ENCODE data around the gene PHLDB2.

Gene PHLDB2

GRCh38 chr3:111955876-111956275 lies 96.8 kb downstream of the PHLDB2 start:
- no peak overlapping the region for H2AFZ ChIP-seq (ENCODE audit: low read length)
- H2BK15ac ChIP-seq (ENCODE audit: low read length): no peak overlapping the region
- no peak overlapping the region for H3K23ac ChIP-seq (ENCODE audit: low read depth, low read length, poor library complexity)

GRCh38 chr3:111956449-111956848 lies 97.4 kb downstream of the PHLDB2 start:
- Histone ChIP-seq H2BK12ac (ENCODE audit: low read length) (no peak overlapping the region), H2BK5ac (ENCODE audit: low read length) (no peak overlapping the region), H3K18ac (ENCODE audit: low read length) (no peak overlapping the region), H3K4me2 (ENCODE audit: insufficient read depth, low read length, poor library complexity, severe bottlenecking) (no peak overlapping the region), H3K27me3 (ENCODE audit: control insufficient read depth in 3 of 3, insufficient read depth in 3 of 3, low read depth in 1 of 3, low read length in 3 of 3) (no peaks in the 10 kb centered on the region), H3K79me1 (ENCODE audit: low read depth, low read length) (no peaks in the 10 kb centered on the region), H3K36me3 (replicated peaks in 1 of 2; ENCODE audit: control insufficient read depth in 2 of 2, insufficient read depth in 2 of 2, low read length in 2 of 2) (peaks cover 0 to 56% of the 10 kb centered on the region in 2 donors), H3K4me1 (ENCODE audit: control insufficient read depth in 2 of 2, insufficient read depth in 1 of 2, low read depth in 1 of 2, low read length in 2 of 2) (peaks cover 5 to 32% of the 10 kb centered on the region in 2 donors), H3K9ac (ENCODE audit: low read depth, low read length, poor library complexity) (no peak overlapping the region), H3K14ac (ENCODE audit: low read length) (no peak overlapping the region), H3K4me3 (ENCODE audit: low read length in 2 of 2) (no peak overlapping the region), H2AK5ac (ENCODE audit: low read depth, low read length) (no peak overlapping the region), H4K91ac (ENCODE audit: low read depth, low read length, poor library complexity) (no peak overlapping the region), H3K23ac (ENCODE audit: low read depth, low read length, poor library complexity) (no peak overlapping the region), H3K27ac (replicated peaks; ENCODE audit: low read length) (no peak overlapping the region), H2BK15ac (ENCODE audit: low read length) (no peak overlapping the region), H3K9me3 (replicated peaks in 1 of 2; ENCODE audit: control insufficient read depth in 2 of 2, insufficient read depth in 1 of 2, low read depth in 1 of 2, low read length in 2 of 2) (no peaks in the 10 kb centered on the region), H2AFZ (ENCODE audit: low read length) (no peak overlapping the region), H3K4ac (ENCODE audit: low read length) (no peak overlapping the region), H2BK120ac (ENCODE audit: low read depth, low read length) (no peak overlapping the region), H4K8ac (ENCODE audit: low read depth, low read length) (no peak overlapping the region)
- no CpG with 5 or more reads among the region's 3 CpGs for WGBS, 2 donors (ENCODE audit: extremely low coverage in 2 of 2, insufficient read length in 2 of 2, insufficient replicate concordance in 1 of 2)
- DNase-seq (ENCODE audit: low spot score): no peak

More at GRCh38 chr3:111955876-111956275, 96.8 kb downstream of the PHLDB2 start:
- Histone ChIP-seq H3K4me2 (ENCODE audit: insufficient read depth, low read length, poor library complexity, severe bottlenecking) (no peak overlapping the region), H3K9ac (ENCODE audit: low read depth, low read length, poor library complexity) (no peak overlapping the region), H3K4me1 (ENCODE audit: control insufficient read depth in 2 of 2, insufficient read depth in 1 of 2, low read depth in 1 of 2, low read length in 2 of 2) (peaks cover 5 to 29% of the 10 kb centered on the region in 2 donors), H2BK5ac (ENCODE audit: low read length) (no peak overlapping the region), H2BK120ac (ENCODE audit: low read depth, low read length) (no peak overlapping the region), H3K4me3 (ENCODE audit: low read length in 2 of 2) (no peak overlapping the region), H3K36me3 (replicated peaks in 1 of 2; ENCODE audit: control insufficient read depth in 2 of 2, insufficient read depth in 2 of 2, low read length in 2 of 2) (peaks cover 0 to 61% of the 10 kb centered on the region in 2 donors), H2BK12ac (ENCODE audit: low read length) (no peak overlapping the region), H3K4ac (ENCODE audit: low read length) (no peak overlapping the region), H4K91ac (ENCODE audit: low read depth, low read length, poor library complexity) (no peak overlapping the region), H3K18ac (ENCODE audit: low read length) (no peak overlapping the region), H3K79me1 (ENCODE audit: low read depth, low read length) (no peaks in the 10 kb centered on the region), H3K14ac (ENCODE audit: low read length) (no peak overlapping the region), H3K9me3 (replicated peaks in 1 of 2; ENCODE audit: control insufficient read depth in 2 of 2, insufficient read depth in 1 of 2, low read depth in 1 of 2, low read length in 2 of 2) (no peaks in the 10 kb centered on the region), H4K8ac (ENCODE audit: low read depth, low read length) (no peak overlapping the region), H3K27ac (replicated peaks; ENCODE audit: low read length) (no peak overlapping the region), H2AK5ac (ENCODE audit: low read depth, low read length) (no peak overlapping the region), H3K27me3 (ENCODE audit: control insufficient read depth in 3 of 3, insufficient read depth in 3 of 3, low read depth in 1 of 3, low read length in 3 of 3) (no peaks in the 10 kb centered on the region)
- DNase-seq (ENCODE audit: low spot score): no peak
- no CpG with 5 or more reads among the region's 1 CpG for WGBS, 2 donors (ENCODE audit: extremely low coverage in 2 of 2, insufficient read length in 2 of 2, insufficient replicate concordance in 1 of 2)

GRCh38 chr3:111956995-111957734 lies 98.1 kb downstream of the PHLDB2 start:
- Histone ChIP-seq H3K4me3 (ENCODE audit: low read length in 2 of 2) (no peak overlapping the region), H3K27ac (replicated peaks; ENCODE audit: low read length) (no peak overlapping the region), H3K9me3 (replicated peaks in 1 of 2; ENCODE audit: control insufficient read depth in 2 of 2, insufficient read depth in 1 of 2, low read depth in 1 of 2, low read length in 2 of 2) (no peaks in the 10 kb centered on the region), H2BK15ac (ENCODE audit: low read length) (no peak overlapping the region), H2BK5ac (ENCODE audit: low read length) (no peak overlapping the region), H2AFZ (ENCODE audit: low read length) (no peak overlapping the region), H3K14ac (ENCODE audit: low read length) (no peak overlapping the region), H3K79me1 (ENCODE audit: low read depth, low read length) (no peaks in the 10 kb centered on the region), H3K4ac (ENCODE audit: low read length) (no peak overlapping the region), H2BK120ac (ENCODE audit: low read depth, low read length) (no peak overlapping the region), H3K4me1 (ENCODE audit: control insufficient read depth in 2 of 2, insufficient read depth in 1 of 2, low read depth in 1 of 2, low read length in 2 of 2) (peaks cover 6 to 40% of the 10 kb centered on the region in 2 donors), H4K8ac (ENCODE audit: low read depth, low read length) (no peak overlapping the region), H2AK5ac (ENCODE audit: low read depth, low read length) (no peak overlapping the region), H3K18ac (ENCODE audit: low read length) (no peak overlapping the region), H3K4me2 (ENCODE audit: insufficient read depth, low read length, poor library complexity, severe bottlenecking) (no peak overlapping the region), H4K91ac (ENCODE audit: low read depth, low read length, poor library complexity) (no peak overlapping the region), H3K23ac (ENCODE audit: low read depth, low read length, poor library complexity) (no peak overlapping the region), H3K27me3 (ENCODE audit: control insufficient read depth in 3 of 3, insufficient read depth in 3 of 3, low read depth in 1 of 3, low read length in 3 of 3) (no peaks in the 10 kb centered on the region), H2BK12ac (ENCODE audit: low read length) (no peak overlapping the region), H3K36me3 (replicated peaks in 1 of 2; ENCODE audit: control insufficient read depth in 2 of 2, insufficient read depth in 2 of 2, low read length in 2 of 2) (peaks cover 0 to 52% of the 10 kb centered on the region in 2 donors), H3K9ac (ENCODE audit: low read depth, low read length, poor library complexity) (no peak overlapping the region)
- WGBS, 2 donors (ENCODE audit: extremely low coverage in 2 of 2, insufficient read length in 2 of 2, insufficient replicate concordance in 1 of 2): no CpG with 5 or more reads among the region's 4 CpGs
- DNase-seq (ENCODE audit: low spot score): no peak

- Histone ChIP-seq H4K8ac (ENCODE audit: low read depth, low read length) (no peak overlapping the region), H2BK5ac (ENCODE audit: low read length) (no peak overlapping the region), H3K9ac (ENCODE audit: low read depth, low read length, poor library complexity) (no peak overlapping the region), H3K4ac (ENCODE audit: low read length) (no peak overlapping the region), H3K79me1 (ENCODE audit: low read depth, low read length) (no peaks in the 10 kb centered on the region), H3K4me2 (ENCODE audit: insufficient read depth, low read length, poor library complexity, severe bottlenecking) (no peak overlapping the region), H3K4me3 (ENCODE audit: low read length in 2 of 2) (no peak overlapping the region), H2AFZ (ENCODE audit: low read length) (no peak overlapping the region), H3K27me3 (ENCODE audit: control insufficient read depth in 3 of 3, insufficient read depth in 3 of 3, low read depth in 1 of 3, low read length in 3 of 3) (no peaks in the 10 kb centered on the region), H3K27ac (replicated peaks; ENCODE audit: low read length) (no peak overlapping the region), H3K23ac (ENCODE audit: low read depth, low read length, poor library complexity) (no peak overlapping the region), H3K18ac (ENCODE audit: low read length) (no peak overlapping the region), H2AK5ac (ENCODE audit: low read depth, low read length) (no peak overlapping the region), H3K14ac (ENCODE audit: low read length) (no peak overlapping the region), H4K91ac (ENCODE audit: low read depth, low read length, poor library complexity) (no peak overlapping the region), H2BK15ac (ENCODE audit: low read length) (no peak overlapping the region), H3K36me3 (replicated peaks in 1 of 2; ENCODE audit: control insufficient read depth in 2 of 2, insufficient read depth in 2 of 2, low read length in 2 of 2) (peaks cover 0 to 60% of the 10 kb centered on the region in 2 donors), H2BK120ac (ENCODE audit: low read depth, low read length) (no peak overlapping the region), H2BK12ac (ENCODE audit: low read length) (no peak overlapping the region), H3K4me1 (ENCODE audit: control insufficient read depth in 2 of 2, insufficient read depth in 1 of 2, low read depth in 1 of 2, low read length in 2 of 2) (peaks cover 3 to 35% of the 10 kb centered on the region in 2 donors), H3K9me3 (replicated peaks in 1 of 2; ENCODE audit: control insufficient read depth in 2 of 2, insufficient read depth in 1 of 2, low read depth in 1 of 2, low read length in 2 of 2) (no peaks in the 10 kb centered on the region)
- no peak for DNase-seq (ENCODE audit: low spot score)
- WGBS, 2 donors (ENCODE audit: extremely low coverage in 2 of 2, insufficient read length in 2 of 2, insufficient replicate concordance in 1 of 2): no CpG with 5 or more reads among the region's 3 CpGs
Measured at GRCh38 chr3:111961461-111962164, 102.5 kb downstream of the PHLDB2 start.
